Effector memory CD4-positive, alpha-beta T cell (primary cell): ENCODE results near the gene UVSSA.

Experiments
- DNase-seq, 3 donors: peaks; one replicate each; pipeline ENCODE4 v3.0.0-alpha.2; 2020
- H3K27ac ChIP-seq: 2 replicates; pipeline ENCODE4 v1.7.0; 2013; ENCODE audit warnings: mild to moderate bottlenecking, low read length, moderate library complexity; ENCODE audit not compliant: insufficient read depth, poor library complexity, severe bottlenecking
- H3K27me3 ChIP-seq: replicated peaks from 2 replicates; pipeline ENCODE4 v1.7.0; 2013; ENCODE audit warnings: mild to moderate bottlenecking, low read length; ENCODE audit not compliant: insufficient read depth, control insufficient read depth, poor library complexity, severe bottlenecking
- H3K36me3 ChIP-seq: 2 replicates; pipeline ENCODE4 v1.7.0; 2013; ENCODE audit warnings: mild to moderate bottlenecking, low read length, moderate library complexity; ENCODE audit not compliant: control insufficient read depth, insufficient read depth
- H3K4me1 ChIP-seq: 2 replicates; pipeline ENCODE4 v1.7.0; 2013; ENCODE audit warnings: low read length, mild to moderate bottlenecking; ENCODE audit not compliant: control insufficient read depth, insufficient read depth, poor library complexity, severe bottlenecking
- H3K4me3 ChIP-seq: 2 replicates; pipeline ENCODE4 v1.7.0; 2013; ENCODE audit warnings: low read length, low read depth, mild to moderate bottlenecking; ENCODE audit not compliant: insufficient read depth, poor library complexity, severe bottlenecking
- H3K9me3 ChIP-seq: 2 replicates; pipeline ENCODE4 v1.7.0; 2013; ENCODE audit warnings: mild to moderate bottlenecking, low read length, moderate library complexity; ENCODE audit not compliant: control insufficient read depth
- total RNA-seq, 3 donors: gene quantifications; one replicate each; lab custom pipeline; 2026; lab: John Stamatoyannopoulos, UW

Gene UVSSA, protein sequence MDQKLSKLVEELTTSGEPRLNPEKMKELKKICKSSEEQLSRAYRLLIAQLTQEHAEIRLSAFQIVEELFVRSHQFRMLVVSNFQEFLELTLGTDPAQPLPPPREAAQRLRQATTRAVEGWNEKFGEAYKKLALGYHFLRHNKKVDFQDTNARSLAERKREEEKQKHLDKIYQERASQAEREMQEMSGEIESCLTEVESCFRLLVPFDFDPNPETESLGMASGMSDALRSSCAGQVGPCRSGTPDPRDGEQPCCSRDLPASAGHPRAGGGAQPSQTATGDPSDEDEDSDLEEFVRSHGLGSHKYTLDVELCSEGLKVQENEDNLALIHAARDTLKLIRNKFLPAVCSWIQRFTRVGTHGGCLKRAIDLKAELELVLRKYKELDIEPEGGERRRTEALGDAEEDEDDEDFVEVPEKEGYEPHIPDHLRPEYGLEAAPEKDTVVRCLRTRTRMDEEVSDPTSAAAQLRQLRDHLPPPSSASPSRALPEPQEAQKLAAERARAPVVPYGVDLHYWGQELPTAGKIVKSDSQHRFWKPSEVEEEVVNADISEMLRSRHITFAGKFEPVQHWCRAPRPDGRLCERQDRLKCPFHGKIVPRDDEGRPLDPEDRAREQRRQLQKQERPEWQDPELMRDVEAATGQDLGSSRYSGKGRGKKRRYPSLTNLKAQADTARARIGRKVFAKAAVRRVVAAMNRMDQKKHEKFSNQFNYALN
- total RNA-seq = 65.2 to 92.5 (median 76.7) reads per million in 3 donors

DNA sequence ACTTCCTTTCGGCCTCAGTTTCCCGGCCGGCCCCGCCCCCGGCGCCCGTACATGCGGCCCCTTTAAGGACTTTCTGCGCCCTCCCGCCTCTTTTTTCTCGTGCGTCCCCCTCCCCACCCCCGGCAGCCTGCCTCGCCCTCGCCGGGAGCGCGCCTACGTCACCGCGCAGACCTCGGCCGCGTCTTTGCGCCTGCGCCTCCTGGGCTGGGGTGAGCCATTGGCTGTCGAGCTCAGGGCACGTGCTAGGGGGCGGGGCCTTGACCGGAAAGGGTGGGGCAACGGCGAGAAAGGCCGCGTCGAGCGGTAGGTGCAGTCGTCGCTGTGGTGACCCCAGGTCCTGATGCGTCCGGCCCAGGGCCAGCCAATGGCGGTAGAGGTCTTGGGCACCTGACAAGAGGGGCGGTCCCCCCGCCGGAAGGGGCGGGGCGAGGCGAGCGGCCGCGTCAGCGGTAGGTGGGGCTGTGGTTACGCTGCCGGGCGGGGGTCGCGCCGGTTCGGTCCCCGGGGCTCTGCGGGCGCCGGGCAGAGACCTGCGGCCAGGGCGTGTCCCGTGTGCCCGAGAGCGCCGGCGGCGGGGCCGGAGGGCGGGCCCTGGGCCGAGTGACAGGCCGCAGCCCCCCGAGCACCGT, at the start of gene UVSSA:
UVSSA (plus strand) TSS at position 428 of the 629 bp plus-strand sequence. CDS start 884 bp downstream, outside the sequence.
- DNase-seq = peak; percentile 100
- Histone ChIP-seq H3K4me3 (peak within 1 kb of the TSS; percentile 92), H3K4me1 (peaks cover 19% of the 10 kb centered on the region), H3K9me3 (no peaks in the 10 kb centered on the region), H3K27me3 (no peaks in the 10 kb centered on the region), H3K27ac (peak within 1 kb of the TSS; percentile 88), H3K36me3 (peaks cover 3% of the 10 kb centered on the region)

DNA sequence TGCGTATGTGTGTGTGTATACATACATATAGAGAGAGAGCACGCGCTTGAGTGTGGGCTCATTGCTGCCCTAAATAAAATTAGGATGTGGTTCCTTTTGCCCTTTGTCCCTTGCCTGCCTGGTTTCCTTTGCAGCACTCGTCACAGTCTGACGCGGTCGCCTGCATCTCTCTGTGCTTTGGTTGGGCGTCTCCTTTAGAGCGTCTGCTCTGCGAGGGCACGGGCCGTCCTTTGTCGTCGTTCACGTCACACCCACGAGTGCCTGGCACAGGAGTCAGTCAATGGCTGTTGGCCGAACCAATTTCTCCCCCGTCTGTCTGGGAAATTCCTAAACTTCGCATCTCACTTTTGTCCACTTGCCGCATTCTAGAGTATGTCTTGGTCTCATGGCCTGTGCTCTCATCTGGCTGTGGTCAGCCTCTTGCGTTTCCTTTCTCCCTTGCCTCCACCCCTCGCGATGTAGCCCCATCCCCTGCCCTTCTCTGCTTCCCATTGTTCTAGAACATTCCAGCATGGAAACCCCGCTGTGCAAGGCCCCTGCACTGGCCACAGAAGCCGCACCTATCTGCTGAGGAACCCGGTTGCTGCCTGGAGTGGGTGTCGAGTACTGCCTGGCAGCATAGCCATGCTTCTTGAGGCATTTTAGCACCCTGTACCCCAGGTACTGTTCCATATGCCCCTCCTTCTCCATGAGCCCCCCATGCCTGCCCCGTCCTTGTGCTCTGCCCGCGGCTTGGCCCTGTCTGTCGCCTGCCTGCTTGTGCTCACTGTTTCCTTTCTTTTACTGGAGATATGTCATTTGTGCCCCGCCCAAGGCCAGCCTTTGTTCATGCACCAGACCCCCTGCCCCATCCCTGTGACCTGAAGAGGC, 49.3 kb upstream of the UVSSA start:
- peaks cover 37% of the 10 kb centered on the region for H3K36me3 ChIP-seq
- H3K27me3 ChIP-seq = no peaks in the 10 kb centered on the region
- peak in 2 of 3 donors; percentile 36 to 69 for DNase-seq
- H3K9me3 ChIP-seq = no peaks in the 10 kb centered on the region
- H3K27ac ChIP-seq = peak overlapping the region; percentile 4
- no peak overlapping the region for H3K4me3 ChIP-seq
- peaks cover 25% of the 10 kb centered on the region for H3K4me1 ChIP-seq

DNA sequence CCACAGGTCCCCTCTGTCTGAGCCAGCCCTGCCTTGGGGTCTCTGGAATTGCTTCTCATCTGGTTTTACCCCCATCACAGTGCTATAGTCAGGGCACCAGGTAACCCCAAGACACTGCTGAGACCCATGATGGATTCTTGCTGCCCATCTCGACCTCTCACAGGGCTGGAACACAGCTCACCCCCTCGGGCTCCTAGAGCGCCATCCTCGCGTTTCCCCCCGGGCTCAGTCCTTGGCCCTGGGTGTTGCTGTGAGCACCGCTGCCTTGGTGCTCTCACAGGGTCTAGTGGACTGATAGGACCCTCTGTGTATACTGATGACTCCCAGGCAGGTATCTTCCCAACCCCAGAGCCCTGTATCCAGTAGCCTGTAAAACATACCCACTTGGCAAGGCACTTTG, 48.5 kb upstream of the UVSSA start:
- Histone ChIP-seq H3K27me3 (no peaks in the 10 kb centered on the region), H3K36me3 (peaks cover 37% of the 10 kb centered on the region), H3K9me3 (no peaks in the 10 kb centered on the region), H3K27ac (no peak overlapping the region), H3K4me1 (peaks cover 23% of the 10 kb centered on the region), H3K4me3 (no peak overlapping the region)
- no peak for DNase-seq

DNA sequence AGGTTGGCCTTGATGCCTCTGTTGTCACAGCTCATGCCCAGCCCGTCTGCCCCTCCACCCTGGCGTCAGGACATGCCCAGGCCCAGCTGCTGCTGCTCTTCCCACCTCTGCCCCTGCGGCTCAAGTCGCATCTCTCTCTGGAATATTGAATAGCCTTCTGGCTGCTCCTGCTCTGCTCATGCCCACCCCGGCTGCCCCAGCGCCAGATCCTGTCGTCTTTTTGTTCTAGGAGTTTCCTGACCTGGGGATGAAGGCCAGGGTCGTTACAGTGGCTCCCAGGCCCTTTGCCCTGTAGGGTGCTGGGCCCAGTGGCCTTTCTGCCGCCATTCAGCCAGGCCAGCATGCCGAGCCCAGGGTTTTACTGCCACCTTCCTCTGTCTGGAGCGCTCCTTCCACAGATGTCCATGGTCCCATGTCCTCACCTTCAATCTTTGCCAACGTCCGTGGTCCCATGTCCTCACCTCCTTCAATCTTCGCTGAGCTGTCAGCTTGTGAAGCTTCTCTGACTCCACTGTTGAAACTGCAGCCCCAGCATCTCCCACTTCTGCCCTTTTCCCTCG, 47.6 kb upstream of the UVSSA start:
- H3K27me3 ChIP-seq = no peaks in the 10 kb centered on the region
- H3K9me3 ChIP-seq = no peaks in the 10 kb centered on the region
- peaks cover 18% of the 10 kb centered on the region for H3K4me1 ChIP-seq
- peaks cover 37% of the 10 kb centered on the region for H3K36me3 ChIP-seq
- no peak overlapping the region for H3K4me3 ChIP-seq
- no peak overlapping the region for H3K27ac ChIP-seq
- no peak for DNase-seq

DNA sequence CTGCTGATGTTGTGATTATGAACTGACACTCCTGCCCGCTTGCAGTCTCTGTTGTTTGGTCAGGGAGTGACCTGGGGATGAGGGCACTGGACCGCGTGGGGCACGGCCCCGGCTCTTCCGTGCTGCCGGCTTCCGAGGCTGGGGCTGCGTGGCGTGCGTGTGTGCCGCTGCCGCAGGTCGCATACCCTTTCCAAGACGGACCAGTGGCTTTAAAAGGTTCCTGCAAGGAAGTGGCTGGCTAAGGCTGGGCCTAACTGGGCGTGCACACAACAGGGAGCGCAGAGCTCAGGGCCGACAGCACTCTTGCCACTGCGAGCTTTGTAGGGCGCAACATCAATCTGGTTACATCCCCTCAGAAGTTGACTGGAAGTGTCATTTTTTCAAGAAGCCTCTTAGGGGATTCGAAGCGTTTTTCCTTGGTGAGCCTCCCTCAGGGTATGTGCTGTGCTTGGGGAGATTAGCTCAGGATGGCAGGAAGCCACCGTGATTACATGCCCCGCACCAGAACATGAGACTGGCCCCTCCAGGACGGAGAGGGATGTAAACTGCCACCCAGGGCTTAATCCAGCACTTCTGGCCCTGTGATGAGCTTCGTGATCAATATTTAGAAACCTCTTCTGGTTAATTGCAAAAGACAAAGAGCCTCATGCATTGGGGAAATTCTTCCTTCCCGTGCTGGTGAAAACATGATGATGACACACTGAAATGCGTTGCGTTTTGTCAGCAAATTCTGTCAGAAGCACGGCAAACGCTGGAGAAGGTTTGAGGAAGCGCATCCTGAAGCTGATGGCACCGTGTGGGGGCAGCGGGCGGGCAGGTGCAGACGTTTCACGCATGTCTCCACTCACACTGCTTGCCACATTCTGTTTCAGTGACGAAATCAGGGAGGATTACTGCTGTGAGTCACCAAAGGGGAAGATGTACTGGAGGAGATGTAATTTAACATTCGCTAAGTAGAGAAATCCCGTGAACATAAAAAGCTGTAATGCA, 46.2 kb upstream of the UVSSA start:
- no peaks in the 10 kb centered on the region for H3K27me3 ChIP-seq
- peaks cover 37% of the 10 kb centered on the region for H3K36me3 ChIP-seq
- no peak overlapping the region for H3K27ac ChIP-seq
- DNase-seq = peak in 1 of 3 donors; percentile 35
- H3K9me3 ChIP-seq = no peaks in the 10 kb centered on the region
- H3K4me3 ChIP-seq = no peak overlapping the region
- peaks cover 14% of the 10 kb centered on the region for H3K4me1 ChIP-seq

DNA sequence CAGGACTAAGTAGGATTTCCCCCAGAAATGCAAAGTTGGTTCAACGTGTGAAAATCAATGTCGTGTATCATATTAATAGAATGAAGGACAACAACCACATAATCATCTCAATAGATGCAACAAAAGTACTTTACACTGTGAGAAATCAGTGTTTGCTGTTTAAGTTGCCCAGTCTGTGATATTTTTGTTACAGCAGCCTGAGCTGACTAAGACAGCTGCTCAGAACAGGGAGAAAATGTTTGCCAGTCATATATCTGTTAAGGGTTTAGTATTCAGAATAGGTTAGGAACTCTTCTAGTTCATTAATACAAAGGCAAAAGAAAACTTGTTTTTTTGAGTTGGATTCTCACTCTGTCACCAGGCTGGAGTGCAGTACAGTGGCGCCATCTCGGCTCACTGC, 44.8 kb upstream of the UVSSA start:
- no peak for DNase-seq
- H3K9me3 ChIP-seq = no peaks in the 10 kb centered on the region
- H3K4me1 ChIP-seq = peaks cover 16% of the 10 kb centered on the region
- no peak overlapping the region for H3K27ac ChIP-seq
- H3K4me3 ChIP-seq = no peak overlapping the region
- H3K36me3 ChIP-seq = peaks cover 28% of the 10 kb centered on the region
- no peaks in the 10 kb centered on the region for H3K27me3 ChIP-seq

DNA sequence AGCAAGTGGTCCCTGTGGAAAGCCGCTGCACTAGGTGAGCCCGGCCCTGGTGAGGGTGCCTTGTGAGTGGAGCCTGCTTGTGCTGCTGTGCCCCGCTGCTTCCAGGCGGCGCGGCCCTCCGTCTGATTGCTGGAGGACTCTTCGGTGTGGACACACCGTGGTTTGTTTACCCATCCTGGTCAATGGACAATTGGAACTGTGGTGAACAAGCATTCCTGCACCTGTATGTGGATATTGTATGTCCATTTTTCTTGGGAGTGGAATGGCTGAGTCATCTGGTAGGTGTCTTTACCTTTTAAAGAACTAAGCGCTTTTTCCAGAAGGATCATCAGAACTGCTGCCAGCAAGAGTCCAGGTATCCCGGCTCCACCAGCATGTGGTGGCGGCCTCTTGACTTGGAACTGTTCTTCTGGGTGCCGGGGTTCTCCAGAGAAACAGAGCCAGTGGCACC, 41.7 kb upstream of the UVSSA start:
- H3K36me3 ChIP-seq = peaks cover 9% of the 10 kb centered on the region
- H3K4me1 ChIP-seq = peaks cover 32% of the 10 kb centered on the region
- no peak overlapping the region for H3K4me3 ChIP-seq
- DNase-seq = no peak
- no peaks in the 10 kb centered on the region for H3K27me3 ChIP-seq
- H3K27ac ChIP-seq = peak overlapping the region; percentile 45
- H3K9me3 ChIP-seq = no peaks in the 10 kb centered on the region

DNA sequence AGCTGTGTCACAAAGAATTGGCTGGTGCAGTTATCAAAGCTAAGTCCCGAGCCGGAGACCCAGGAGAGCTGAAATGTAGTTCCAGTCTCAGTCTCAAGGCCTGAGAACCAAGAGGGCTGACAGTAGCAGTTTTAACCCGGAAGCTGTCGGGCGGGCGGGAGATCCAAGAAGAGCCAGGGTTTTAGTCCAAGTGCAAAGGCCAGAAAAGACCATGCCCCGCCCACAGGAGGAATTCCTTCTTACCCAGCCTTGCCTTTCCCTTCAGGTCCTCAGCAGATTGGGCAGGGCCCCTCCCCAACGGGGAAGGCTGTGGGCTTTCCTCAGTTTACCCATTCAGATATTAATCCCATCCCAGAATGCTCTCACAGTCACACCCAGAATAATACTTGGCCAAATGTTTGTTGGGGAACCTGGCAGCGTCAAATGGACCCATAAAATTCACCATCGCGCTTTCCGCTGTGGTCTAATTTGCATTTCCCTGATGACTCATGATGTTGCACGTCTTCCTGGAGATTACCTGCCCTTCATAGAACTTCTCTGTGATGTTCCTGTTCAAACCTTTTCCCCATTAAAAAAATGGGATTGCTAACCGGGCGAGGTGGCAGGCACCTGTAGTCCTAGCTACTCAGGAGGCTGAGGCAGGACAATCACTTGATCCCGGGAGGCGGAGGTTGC, 41.1 kb upstream of the UVSSA start:
- no peaks in the 10 kb centered on the region for H3K27me3 ChIP-seq
- peaks cover 4% of the 10 kb centered on the region for H3K36me3 ChIP-seq
- no peaks in the 10 kb centered on the region for H3K9me3 ChIP-seq
- peaks cover 35% of the 10 kb centered on the region for H3K4me1 ChIP-seq
- peak; percentile 30 to 42 (median 36) for DNase-seq
- H3K27ac ChIP-seq = peak overlapping the region; percentile 45
- no peak overlapping the region for H3K4me3 ChIP-seq
